ENCODE measurements around the gene SLC15A4.

DNA sequence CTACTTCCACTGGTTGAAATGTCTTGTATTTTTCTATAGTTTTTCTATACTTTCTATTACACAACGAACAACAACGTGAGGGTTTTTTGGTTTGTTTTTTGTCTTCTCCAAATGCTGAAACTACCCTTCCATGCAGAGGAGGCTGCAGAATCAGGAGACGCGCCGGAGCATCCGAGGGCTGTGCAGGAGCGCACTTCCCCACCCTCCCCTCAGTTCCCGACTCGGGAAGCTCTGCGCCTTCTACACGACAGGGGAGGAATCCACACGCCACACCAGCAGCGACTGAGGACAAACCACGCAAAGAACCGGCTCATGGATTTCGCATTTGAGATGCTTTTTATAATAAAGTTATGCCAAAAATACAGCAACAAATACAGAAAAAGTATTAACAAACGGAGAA is 30.9 kb downstream of the SLC15A4 start:
- TF ChIP-seq FOXK2 (IDR thresholded peaks at IDR 0.05) (no peak), FOXA1 (IDR thresholded peaks at IDR 0.05) (no peak)

Measured in HEK293T (cell line).